Measurements from ENCODE around the gene C3orf33.

C3orf33 gene

GRCh38 chr3:155782390-155782953 lies 23.6 kb downstream of the C3orf33 start:
- peaks cover 4 to 7% of the 10 kb centered on the region in 2 donors for H3K36me3 ChIP-seq (ENCODE audit: control insufficient read depth in 1 of 2, insufficient read depth in 2 of 2, low read length in 2 of 2)
- H3K9me3 ChIP-seq (ENCODE audit: control insufficient read depth in 1 of 2, low read length in 2 of 2): peaks cover 4 to 11% of the 10 kb centered on the region in 2 donors
- H3K27me3 ChIP-seq (ENCODE audit: low read depth, low read length): no peaks in the 10 kb centered on the region
- H3K4me3 ChIP-seq (ENCODE audit: low read depth in 1 of 2, low read length in 2 of 2): no peak overlapping the region
- no peaks in the 10 kb centered on the region for H3K4me1 ChIP-seq (ENCODE audit: control insufficient read depth in 1 of 2, insufficient read depth in 2 of 2, low read length in 2 of 2)
- no peak overlapping the region for H3K27ac ChIP-seq (ENCODE audit: low read length)

GRCh38 chr3:155780291-155780690 lies 25.8 kb downstream of the C3orf33 start:
- peaks cover 4 to 11% of the 10 kb centered on the region in 2 donors for H3K9me3 ChIP-seq (ENCODE audit: control insufficient read depth in 1 of 2, low read length in 2 of 2)
- no peaks in the 10 kb centered on the region for H3K4me1 ChIP-seq (ENCODE audit: control insufficient read depth in 1 of 2, insufficient read depth in 2 of 2, low read length in 2 of 2)
- peaks cover 4 to 7% of the 10 kb centered on the region in 2 donors for H3K36me3 ChIP-seq (ENCODE audit: control insufficient read depth in 1 of 2, insufficient read depth in 2 of 2, low read length in 2 of 2)
- H3K27ac ChIP-seq (ENCODE audit: low read length): no peak overlapping the region
- H3K27me3 ChIP-seq (ENCODE audit: low read depth, low read length): no peaks in the 10 kb centered on the region
- H3K4me3 ChIP-seq (ENCODE audit: low read depth in 1 of 2, low read length in 2 of 2): no peak overlapping the region

GRCh38 chr3:155778462-155778861 lies 27.6 kb downstream of the C3orf33 start:
- no peak overlapping the region for H3K4me3 ChIP-seq (ENCODE audit: low read depth in 1 of 2, low read length in 2 of 2)
- H3K27me3 ChIP-seq (ENCODE audit: low read depth, low read length): no peaks in the 10 kb centered on the region
- H3K27ac ChIP-seq (ENCODE audit: low read length): no peak overlapping the region
- H3K4me1 ChIP-seq (ENCODE audit: control insufficient read depth in 1 of 2, insufficient read depth in 2 of 2, low read length in 2 of 2): peaks cover 0 to 2% of the 10 kb centered on the region in 2 donors
- peaks cover 4 to 7% of the 10 kb centered on the region in 2 donors for H3K36me3 ChIP-seq (ENCODE audit: control insufficient read depth in 1 of 2, insufficient read depth in 2 of 2, low read length in 2 of 2)
- H3K9me3 ChIP-seq (ENCODE audit: control insufficient read depth in 1 of 2, low read length in 2 of 2): peaks cover 4 to 11% of the 10 kb centered on the region in 2 donors

GRCh38 chr3:155772801-155773200 lies 33.3 kb downstream of the C3orf33 start:
- Histone ChIP-seq H3K36me3 (ENCODE audit: control insufficient read depth in 1 of 2, insufficient read depth in 2 of 2, low read length in 2 of 2) (no peaks in the 10 kb centered on the region), H3K4me3 (ENCODE audit: low read depth in 1 of 2, low read length in 2 of 2) (no peak overlapping the region), H3K4me1 (ENCODE audit: control insufficient read depth in 1 of 2, insufficient read depth in 2 of 2, low read length in 2 of 2) (peaks cover 0 to 14% of the 10 kb centered on the region in 2 donors), H3K9me3 (ENCODE audit: control insufficient read depth in 1 of 2, low read length in 2 of 2) (no peaks in the 10 kb centered on the region), H3K27ac (ENCODE audit: low read length) (no peak overlapping the region), H3K27me3 (ENCODE audit: low read depth, low read length) (no peaks in the 10 kb centered on the region)

- no peaks in the 10 kb centered on the region for H3K36me3 ChIP-seq (ENCODE audit: control insufficient read depth in 1 of 2, insufficient read depth in 2 of 2, low read length in 2 of 2)
- no peaks in the 10 kb centered on the region for H3K27me3 ChIP-seq (ENCODE audit: low read depth, low read length)
These were observed 35.0 kb downstream of the C3orf33 start for GRCh38 chr3:155771126-155771525.

GRCh38 chr3:155766206-155766605 lies 39.9 kb downstream of the C3orf33 start:
- H3K4me1 ChIP-seq (ENCODE audit: control insufficient read depth in 1 of 2, insufficient read depth in 2 of 2, low read length in 2 of 2): no peaks in the 10 kb centered on the region
- no peaks in the 10 kb centered on the region for H3K27me3 ChIP-seq (ENCODE audit: low read depth, low read length)
- H3K9me3 ChIP-seq (ENCODE audit: control insufficient read depth in 1 of 2, low read length in 2 of 2): no peaks in the 10 kb centered on the region
- H3K4me3 ChIP-seq (ENCODE audit: low read depth in 1 of 2, low read length in 2 of 2): no peak overlapping the region
- peaks cover 0 to 7% of the 10 kb centered on the region in 2 donors for H3K36me3 ChIP-seq (ENCODE audit: control insufficient read depth in 1 of 2, insufficient read depth in 2 of 2, low read length in 2 of 2)
- H3K27ac ChIP-seq (ENCODE audit: low read length): no peak overlapping the region

More at GRCh38 chr3:155771126-155771525, 35.0 kb downstream of the C3orf33 start:
- Histone ChIP-seq H3K4me1 (ENCODE audit: control insufficient read depth in 1 of 2, insufficient read depth in 2 of 2, low read length in 2 of 2) (peaks cover 0 to 14% of the 10 kb centered on the region in 2 donors), H3K27ac (ENCODE audit: low read length) (no peak overlapping the region), H3K9me3 (ENCODE audit: control insufficient read depth in 1 of 2, low read length in 2 of 2) (no peaks in the 10 kb centered on the region), H3K4me3 (ENCODE audit: low read depth in 1 of 2, low read length in 2 of 2) (no peak overlapping the region)

GRCh38 chr3:155763870-155764463 lies 42.1 kb downstream of the C3orf33 start:
- Histone ChIP-seq H3K4me3 (ENCODE audit: low read depth in 1 of 2, low read length in 2 of 2) (no peak overlapping the region), H3K4me1 (ENCODE audit: control insufficient read depth in 1 of 2, insufficient read depth in 2 of 2, low read length in 2 of 2) (no peaks in the 10 kb centered on the region), H3K9me3 (ENCODE audit: control insufficient read depth in 1 of 2, low read length in 2 of 2) (no peaks in the 10 kb centered on the region), H3K27ac (ENCODE audit: low read length) (no peak overlapping the region), H3K27me3 (ENCODE audit: low read depth, low read length) (no peaks in the 10 kb centered on the region), H3K36me3 (ENCODE audit: control insufficient read depth in 1 of 2, insufficient read depth in 2 of 2, low read length in 2 of 2) (peaks cover 0 to 7% of the 10 kb centered on the region in 2 donors)

- Histone ChIP-seq H3K4me3 (ENCODE audit: low read depth in 1 of 2, low read length in 2 of 2) (no peak overlapping the region), H3K27ac (ENCODE audit: low read length) (no peak overlapping the region), H3K27me3 (ENCODE audit: low read depth, low read length) (no peaks in the 10 kb centered on the region), H3K9me3 (ENCODE audit: control insufficient read depth in 1 of 2, low read length in 2 of 2) (no peaks in the 10 kb centered on the region), H3K36me3 (ENCODE audit: control insufficient read depth in 1 of 2, insufficient read depth in 2 of 2, low read length in 2 of 2) (peaks cover 0 to 7% of the 10 kb centered on the region in 2 donors), H3K4me1 (ENCODE audit: control insufficient read depth in 1 of 2, insufficient read depth in 2 of 2, low read length in 2 of 2) (no peaks in the 10 kb centered on the region)
These were observed 45.4 kb downstream of the C3orf33 start for GRCh38 chr3:155760653-155761052.

- Histone ChIP-seq H3K27ac (ENCODE audit: low read length) (no peak overlapping the region), H3K9me3 (ENCODE audit: control insufficient read depth in 1 of 2, low read length in 2 of 2) (no peaks in the 10 kb centered on the region)
These were observed 48.5 kb downstream of the C3orf33 start for GRCh38 chr3:155757577-155757976.

GRCh38 chr3:155753038-155753639 lies 52.9 kb downstream of the C3orf33 start:
- H3K36me3 ChIP-seq (ENCODE audit: control insufficient read depth in 1 of 2, insufficient read depth in 2 of 2, low read length in 2 of 2): no peaks in the 10 kb centered on the region
- no peak overlapping the region for H3K4me3 ChIP-seq (ENCODE audit: low read depth in 1 of 2, low read length in 2 of 2)
- H3K27ac ChIP-seq (ENCODE audit: low read length): no peak overlapping the region
- no peaks in the 10 kb centered on the region for H3K27me3 ChIP-seq (ENCODE audit: low read depth, low read length)
- no peaks in the 10 kb centered on the region for H3K4me1 ChIP-seq (ENCODE audit: control insufficient read depth in 1 of 2, insufficient read depth in 2 of 2, low read length in 2 of 2)
- no peaks in the 10 kb centered on the region for H3K9me3 ChIP-seq (ENCODE audit: control insufficient read depth in 1 of 2, low read length in 2 of 2)

More at GRCh38 chr3:155757577-155757976, 48.5 kb downstream of the C3orf33 start:
- H3K27me3 ChIP-seq (ENCODE audit: low read depth, low read length): no peaks in the 10 kb centered on the region
- H3K4me3 ChIP-seq (ENCODE audit: low read depth in 1 of 2, low read length in 2 of 2): no peak overlapping the region
- peaks cover 0 to 5% of the 10 kb centered on the region in 2 donors for H3K36me3 ChIP-seq (ENCODE audit: control insufficient read depth in 1 of 2, insufficient read depth in 2 of 2, low read length in 2 of 2)
- H3K4me1 ChIP-seq (ENCODE audit: control insufficient read depth in 1 of 2, insufficient read depth in 2 of 2, low read length in 2 of 2): no peaks in the 10 kb centered on the region

GRCh38 chr3:155748611-155749365 lies 57.3 kb downstream of the C3orf33 start:
- Histone ChIP-seq H3K36me3 (ENCODE audit: control insufficient read depth in 1 of 2, insufficient read depth in 2 of 2, low read length in 2 of 2) (no peaks in the 10 kb centered on the region), H3K27me3 (ENCODE audit: low read depth, low read length) (no peaks in the 10 kb centered on the region), H3K9me3 (ENCODE audit: control insufficient read depth in 1 of 2, low read length in 2 of 2) (no peaks in the 10 kb centered on the region), H3K27ac (ENCODE audit: low read length) (no peak overlapping the region), H3K4me1 (ENCODE audit: control insufficient read depth in 1 of 2, insufficient read depth in 2 of 2, low read length in 2 of 2) (no peaks in the 10 kb centered on the region), H3K4me3 (ENCODE audit: low read depth in 1 of 2, low read length in 2 of 2) (no peak overlapping the region)

Data from muscle layer of duodenum (tissue), 2 donors.